Karpas-422 (cell line): ENCODE results near the gene NT5C3A. TPM values are rescaled to one million over a fixed set of nuclear protein-coding genes. Genes with fewer than 3 reads are reported as not detected.
A peak's percentile ranks its signal among the peaks of the same experiment; 100 is the strongest.

Experiments
- DNase-seq: peaks from one replicate; pipeline ENCODE4 v3.0.0-alpha.2; 2015
- H2AFZ ChIP-seq: fragments of 200-600 bp; sonication (generic); 2 replicates; pipeline ENCODE4 v1.6.1; 2014; ENCODE audit warnings: antibody characterized with exemption, low read length, mixed read lengths
- H3K27ac ChIP-seq: fragments of 200-600 bp; sonication (generic); 2 replicates; pipeline ENCODE4 v1.5.1; 2014; ENCODE audit warnings: mild to moderate bottlenecking, low read length, moderate library complexity
- H3K27me3 ChIP-seq: fragments of 200-600 bp; sonication (generic); 2 replicates; pipeline ENCODE4 v1.6.1; 2014; ENCODE audit warnings: low read length, mixed read lengths
- H3K36me3 ChIP-seq: fragments of 200-600 bp; sonication (generic); 2 replicates; pipeline ENCODE4 v1.6.1; 2014; ENCODE audit warnings: low read length, mixed read lengths; ENCODE audit not compliant: insufficient read depth
- H3K4me1 ChIP-seq: fragments of 200-600 bp; sonication (generic); 2 replicates; pipeline ENCODE4 v1.6.1; 2014; ENCODE audit warnings: mild to moderate bottlenecking, low read length, mixed read lengths
- H3K4me2 ChIP-seq: fragments of 200-600 bp; sonication (generic); 2 replicates; pipeline ENCODE4 v1.6.1; 2014; ENCODE audit warnings: low read length, low read depth, mild to moderate bottlenecking; ENCODE audit not compliant: poor library complexity, severe bottlenecking
- H3K4me3 ChIP-seq: fragments of 200-600 bp; sonication (generic); 2 replicates; pipeline ENCODE4 v1.5.1; 2014; ENCODE audit warnings: mild to moderate bottlenecking, antibody characterized with exemption, low read length, mixed read lengths
- H3K79me2 ChIP-seq: fragments of 200-600 bp; sonication (generic); 2 replicates; pipeline ENCODE4 v1.6.1; 2014; ENCODE audit warnings: mild to moderate bottlenecking, low read length, mixed read lengths
- H3K9ac ChIP-seq: fragments of 200-600 bp; sonication (generic); 2 replicates; pipeline ENCODE4 v1.6.0; 2014; ENCODE audit warnings: low read length
- H3K9me2 ChIP-seq: fragments of 200-600 bp; sonication (generic), shearing (Covaris generic); replicated peaks from 2 replicates; pipeline ENCODE4 v1.6.0; 2014; ENCODE audit warnings: mild to moderate bottlenecking, low read length, moderate library complexity; ENCODE audit not compliant: insufficient read depth
- H3K9me3 ChIP-seq: fragments of 300-700, 200-600 bp; sonication (generic); 2 replicates; pipeline ENCODE4 v1.6.1; 2014; ENCODE audit warnings: low read length, mixed read lengths
- H4K20me1 ChIP-seq: fragments of 200-600 bp; sonication (generic); 2 replicates; pipeline ENCODE4 v1.6.1; 2014; ENCODE audit warnings: mild to moderate bottlenecking, antibody characterized with exemption, low read length, low read depth; ENCODE audit not compliant: insufficient read depth
- total RNA-seq: library from RNA; depleted of rRNA; stranded (reverse); fragments of >200 nt; shearing (Covaris generic); gene quantifications from 2 replicates; pipeline ENCODE4 v1.2.3, GENCODE V29; 2014; ENCODE audit warnings: low replicate concordance; rRNA removed

The NT5C3A gene
- 27.1 and 48.7 TPM in 2 replicates for total RNA-seq

GRCh38 chr7:33062023-33062781 lies at the start of gene NT5C3A:
Gene NT5C3A (minus strand): TSS chr7:33062776. CDS start chr7:33062705, 71 bp downstream.
- Histone ChIP-seq H3K27ac (peak within 1 kb of the TSS; percentile 75), H3K27me3 (no peaks in the 10 kb centered on the region; the same call in 1 of the 2 replicates), H3K4me2 (peak within 1 kb of the TSS; percentile 92), H3K9me3 (no peaks in the 10 kb centered on the region), H3K9ac (peak within 1 kb of the TSS; percentile 91), H3K36me3 (peaks cover 9% of the 10 kb centered on the region; the same call in 1 of the 2 replicates), H4K20me1 (peaks cover 12% of the 10 kb centered on the region), H3K9me2 (no peaks in the 10 kb centered on the region), H2AFZ (peak within 1 kb of the TSS; percentile 87), H3K79me2 (peaks cover 52% of the 10 kb centered on the region), H3K4me1 (peaks cover 36% of the 10 kb centered on the region), H3K4me3 (peak within 1 kb of the TSS; percentile 86)
- peak; percentile 69 for DNase-seq

- H3K79me2 ChIP-seq: peaks cover 25% of the 10 kb centered on the region
- H3K9ac ChIP-seq: no peak overlapping the region
- H4K20me1 ChIP-seq: peaks cover 9% of the 10 kb centered on the region; the same call in 1 of the 2 replicates
- no peaks in the 10 kb centered on the region for H3K27me3 ChIP-seq
- H3K4me2 ChIP-seq: no peak overlapping the region
- no peaks in the 10 kb centered on the region for H3K9me3 ChIP-seq
- no peak overlapping the region for H2AFZ ChIP-seq
- peaks cover 24% of the 10 kb centered on the region for H3K4me1 ChIP-seq
- no peak overlapping the region for H3K4me3 ChIP-seq
- no peak for DNase-seq
- no peak overlapping the region for H3K27ac ChIP-seq
- H3K9me2 ChIP-seq: no peaks in the 10 kb centered on the region
- H3K36me3 ChIP-seq: no peaks in the 10 kb centered on the region
Measured at GRCh38 chr7:33111614-33112013, 49.0 kb upstream of the NT5C3A start.

GRCh38 chr7:33109758-33110238 lies 47.2 kb upstream of the NT5C3A start:
- H3K9ac ChIP-seq: peak overlapping the region; percentile 60
- peaks cover 29% of the 10 kb centered on the region for H3K4me1 ChIP-seq
- no peaks in the 10 kb centered on the region for H3K27me3 ChIP-seq
- peak overlapping the region; percentile 67 for H3K4me3 ChIP-seq
- H3K9me3 ChIP-seq: no peaks in the 10 kb centered on the region
- no peaks in the 10 kb centered on the region for H3K36me3 ChIP-seq
- H3K9me2 ChIP-seq: no peaks in the 10 kb centered on the region
- H3K4me2 ChIP-seq: peak overlapping the region; percentile 76
- H4K20me1 ChIP-seq: peaks cover 15% of the 10 kb centered on the region; the same call in 1 of the 2 replicates
- peak overlapping the region; percentile 91; the same call in 1 of the 2 replicates for H2AFZ ChIP-seq
- H3K27ac ChIP-seq: no peak overlapping the region
- peaks cover 42% of the 10 kb centered on the region for H3K79me2 ChIP-seq
- no peak for DNase-seq

- H3K9me2 ChIP-seq: no peaks in the 10 kb centered on the region
- H3K27me3 ChIP-seq: no peaks in the 10 kb centered on the region
- no peaks in the 10 kb centered on the region for H3K36me3 ChIP-seq
- peaks cover 29% of the 10 kb centered on the region for H3K4me1 ChIP-seq
- peak within 1 kb of the TSS; percentile 84 for H3K4me3 ChIP-seq
- H3K79me2 ChIP-seq: peaks cover 48% of the 10 kb centered on the region
- H3K9me3 ChIP-seq: no peaks in the 10 kb centered on the region
- peak; percentile 90 for DNase-seq
- H3K4me2 ChIP-seq: peak within 1 kb of the TSS; percentile 79
- peak within 1 kb of the TSS; percentile 91 for H2AFZ ChIP-seq
- peaks cover 15% of the 10 kb centered on the region; the same call in 1 of the 2 replicates for H4K20me1 ChIP-seq
- peak within 1 kb of the TSS; percentile 95 for H3K9ac ChIP-seq
- peak within 1 kb of the TSS; percentile 4; the same call in 1 of the 2 replicates for H3K27ac ChIP-seq
Measured at GRCh38 chr7:33109005-33109757, 46.6 kb upstream of the NT5C3A start, which contains the start of gene RP9. Gene RP9 (minus strand): TSS chr7:33109404. CDS start chr7:33109372, 32 bp downstream.

- Histone ChIP-seq H2AFZ (peak overlapping the region; percentile 81), H3K4me3 (peak overlapping the region; percentile 84), H4K20me1 (peaks cover 15% of the 10 kb centered on the region; the same call in 1 of the 2 replicates), H3K79me2 (peaks cover 54% of the 10 kb centered on the region), H3K27ac (peak overlapping the region; percentile 4; the same call in 1 of the 2 replicates), H3K9ac (peak overlapping the region; percentile 95), H3K36me3 (no peaks in the 10 kb centered on the region), H3K4me2 (peak overlapping the region; percentile 79), H3K4me1 (peaks cover 29% of the 10 kb centered on the region), H3K9me2 (no peaks in the 10 kb centered on the region), H3K9me3 (no peaks in the 10 kb centered on the region), H3K27me3 (no peaks in the 10 kb centered on the region)
- peak; percentile 67 for DNase-seq
Measured at GRCh38 chr7:33108554-33109004, 46.0 kb upstream of the NT5C3A start.

GRCh38 chr7:33107136-33108066 lies 44.8 kb upstream of the NT5C3A start:
- Histone ChIP-seq H3K9me2 (no peaks in the 10 kb centered on the region), H3K4me3 (peak overlapping the region; percentile 84), H3K4me1 (peaks cover 29% of the 10 kb centered on the region), H3K27me3 (no peaks in the 10 kb centered on the region), H2AFZ (no peak overlapping the region), H3K36me3 (no peaks in the 10 kb centered on the region), H3K79me2 (peaks cover 66% of the 10 kb centered on the region), H3K9ac (peak overlapping the region; percentile 95), H3K27ac (no peak overlapping the region), H3K9me3 (no peaks in the 10 kb centered on the region), H3K4me2 (peak overlapping the region; percentile 79), H4K20me1 (peaks cover 15% of the 10 kb centered on the region; the same call in 1 of the 2 replicates)
- DNase-seq: peak; percentile 74

- Histone ChIP-seq H3K9ac (no peak overlapping the region), H3K79me2 (peaks cover 69% of the 10 kb centered on the region), H3K4me1 (peaks cover 26% of the 10 kb centered on the region), H4K20me1 (peaks cover 14% of the 10 kb centered on the region; the same call in 1 of the 2 replicates), H3K9me3 (no peaks in the 10 kb centered on the region), H3K4me3 (no peak overlapping the region), H3K27ac (no peak overlapping the region), H3K4me2 (no peak overlapping the region), H3K27me3 (no peaks in the 10 kb centered on the region), H2AFZ (no peak overlapping the region), H3K9me2 (no peaks in the 10 kb centered on the region), H3K36me3 (peaks cover 16% of the 10 kb centered on the region; the same call in 1 of the 2 replicates)
- no peak for DNase-seq
Measured at GRCh38 chr7:33101906-33102305, 39.3 kb upstream of the NT5C3A start.
